ENCODE results near the gene CTNNA1.

CTNNA1 gene

GRCh38 chr5:138844125-138844461 is 90.9 kb downstream of the CTNNA1 start:
- H3K36me3 ChIP-seq (ENCODE audit: control insufficient read depth in 4 of 4, insufficient read depth in 4 of 4, low read length in 3 of 4): no peaks in the 10 kb centered on the region

GRCh38 chr5:138844812-138845513 is 91.7 kb downstream of the CTNNA1 start:
- CTCF ChIA-PET: interaction anchor here (0.8 to 1.0 kb wide), 2 partner anchors 19 to 83 kb away, joined by 3 read pairs; no protein-coding TSS in a partner anchor
- WGBS (ENCODE audit: insufficient coverage): 56% methylated on average over 5 of the region's 6 CpGs
- H3K4me1 ChIP-seq (ENCODE audit: control extremely low read depth in 1 of 4, control insufficient read depth in 4 of 4, insufficient read depth in 4 of 4, low read length in 3 of 4): peaks cover 0 to 4% (median 2%) of the 10 kb centered on the region in 4 experiments
- no peaks in the 10 kb centered on the region for H3K9me3 ChIP-seq (ENCODE audit: control extremely low read depth in 1 of 5, control insufficient read depth in 4 of 5, insufficient read depth in 2 of 5, low read depth in 1 of 5, low read length in 4 of 5)
- no peaks in the 10 kb centered on the region for H3K27me3 ChIP-seq (replicated peaks in 2 of 5; ENCODE audit: control insufficient read depth in 4 of 5, insufficient read depth in 5 of 5, low read length in 4 of 5)
- peak in 2 of 3 donors; percentile 16 to 54 for DNase-seq
- no peak overlapping the region for H3K27ac ChIP-seq (ENCODE audit: insufficient read depth in 1 of 2, low read depth in 1 of 2, low read length in 2 of 2, poor library complexity in 1 of 2, severe bottlenecking in 2 of 2)
- POLR2A ChIA-PET: no interaction called here
- no peaks in the 10 kb centered on the region for H3K36me3 ChIP-seq (ENCODE audit: control insufficient read depth in 4 of 4, insufficient read depth in 4 of 4, low read length in 3 of 4)
- no peak overlapping the region for H3K4me3 ChIP-seq (ENCODE audit: control insufficient read depth in 1 of 7, extremely low read depth in 1 of 7, insufficient read depth in 4 of 7, low read depth in 2 of 7, low read length in 6 of 7)

More at GRCh38 chr5:138844125-138844461, 90.9 kb downstream of the CTNNA1 start:
- Histone ChIP-seq H3K27ac (ENCODE audit: insufficient read depth in 1 of 2, low read depth in 1 of 2, low read length in 2 of 2, poor library complexity in 1 of 2, severe bottlenecking in 2 of 2) (no peak overlapping the region), H3K4me1 (ENCODE audit: control extremely low read depth in 1 of 4, control insufficient read depth in 4 of 4, insufficient read depth in 4 of 4, low read length in 3 of 4) (peaks cover 0 to 2% (median 0%) of the 10 kb centered on the region in 4 experiments), H3K4me3 (ENCODE audit: control insufficient read depth in 1 of 7, extremely low read depth in 1 of 7, insufficient read depth in 4 of 7, low read depth in 2 of 7, low read length in 6 of 7) (no peak overlapping the region), H3K27me3 (replicated peaks in 2 of 5; ENCODE audit: control insufficient read depth in 4 of 5, insufficient read depth in 5 of 5, low read length in 4 of 5) (no peaks in the 10 kb centered on the region), H3K9me3 (ENCODE audit: control extremely low read depth in 1 of 5, control insufficient read depth in 4 of 5, insufficient read depth in 2 of 5, low read depth in 1 of 5, low read length in 4 of 5) (no peaks in the 10 kb centered on the region)
- WGBS (ENCODE audit: insufficient coverage): 100% methylated on average over 4 of the region's 4 CpGs
- CTCF ChIA-PET: no interaction called here
- POLR2A ChIA-PET: no interaction called here
- DNase-seq: no peak

GRCh38 chr5:138849439-138849838 is 96.2 kb downstream of the CTNNA1 start:
- H3K9me3 ChIP-seq (ENCODE audit: control extremely low read depth in 1 of 5, control insufficient read depth in 4 of 5, insufficient read depth in 2 of 5, low read depth in 1 of 5, low read length in 4 of 5): no peaks in the 10 kb centered on the region
- no peaks in the 10 kb centered on the region for H3K27me3 ChIP-seq (replicated peaks in 2 of 5; ENCODE audit: control insufficient read depth in 4 of 5, insufficient read depth in 5 of 5, low read length in 4 of 5)
- no peak overlapping the region for H3K27ac ChIP-seq (ENCODE audit: insufficient read depth in 1 of 2, low read depth in 1 of 2, low read length in 2 of 2, poor library complexity in 1 of 2, severe bottlenecking in 2 of 2)
- H3K36me3 ChIP-seq (ENCODE audit: control insufficient read depth in 4 of 4, insufficient read depth in 4 of 4, low read length in 3 of 4): no peaks in the 10 kb centered on the region
- WGBS (ENCODE audit: insufficient coverage): 90% methylated on average over 2 of the region's 3 CpGs
- H3K4me3 ChIP-seq (ENCODE audit: control insufficient read depth in 1 of 7, extremely low read depth in 1 of 7, insufficient read depth in 4 of 7, low read depth in 2 of 7, low read length in 6 of 7): no peak overlapping the region
- POLR2A ChIA-PET: no interaction called here
- CTCF ChIA-PET: no interaction called here
- H3K4me1 ChIP-seq (ENCODE audit: control extremely low read depth in 1 of 4, control insufficient read depth in 4 of 4, insufficient read depth in 4 of 4, low read length in 3 of 4): peaks cover 0 to 4% (median 2%) of the 10 kb centered on the region in 4 experiments
- no peak for DNase-seq

- no peaks in the 10 kb centered on the region for H3K36me3 ChIP-seq (ENCODE audit: control insufficient read depth in 4 of 4, insufficient read depth in 4 of 4, low read length in 3 of 4)
- peaks cover 0 to 4% (median 2%) of the 10 kb centered on the region in 4 experiments for H3K4me1 ChIP-seq (ENCODE audit: control extremely low read depth in 1 of 4, control insufficient read depth in 4 of 4, insufficient read depth in 4 of 4, low read length in 3 of 4)
- ChIA-PET POLR2A (no interaction called here), CTCF (no interaction called here)
- no peaks in the 10 kb centered on the region for H3K9me3 ChIP-seq (ENCODE audit: control extremely low read depth in 1 of 5, control insufficient read depth in 4 of 5, insufficient read depth in 2 of 5, low read depth in 1 of 5, low read length in 4 of 5)
- no peak for DNase-seq
- no peak overlapping the region for H3K27ac ChIP-seq (ENCODE audit: insufficient read depth in 1 of 2, low read depth in 1 of 2, low read length in 2 of 2, poor library complexity in 1 of 2, severe bottlenecking in 2 of 2)
- H3K4me3 ChIP-seq (ENCODE audit: control insufficient read depth in 1 of 7, extremely low read depth in 1 of 7, insufficient read depth in 4 of 7, low read depth in 2 of 7, low read length in 6 of 7): no peak overlapping the region
- 100% methylated on average over 1 of the region's 1 CpG for WGBS (ENCODE audit: insufficient coverage)
- H3K27me3 ChIP-seq (replicated peaks in 2 of 5; ENCODE audit: control insufficient read depth in 4 of 5, insufficient read depth in 5 of 5, low read length in 4 of 5): no peaks in the 10 kb centered on the region
Measured at GRCh38 chr5:138849882-138850281, 96.7 kb downstream of the CTNNA1 start.

- H3K9me3 ChIP-seq (ENCODE audit: control extremely low read depth in 1 of 5, control insufficient read depth in 4 of 5, insufficient read depth in 2 of 5, low read depth in 1 of 5, low read length in 4 of 5): no peaks in the 10 kb centered on the region
- WGBS (ENCODE audit: insufficient coverage): 18% methylated on average over 1 of the region's 2 CpGs
- H3K27ac ChIP-seq (ENCODE audit: insufficient read depth in 1 of 2, low read depth in 1 of 2, low read length in 2 of 2, poor library complexity in 1 of 2, severe bottlenecking in 2 of 2): no peak overlapping the region
- peaks cover 0 to 4% (median under 1%) of the 10 kb centered on the region in 4 experiments for H3K4me1 ChIP-seq (ENCODE audit: control extremely low read depth in 1 of 4, control insufficient read depth in 4 of 4, insufficient read depth in 4 of 4, low read length in 3 of 4)
- no peak overlapping the region for H3K4me3 ChIP-seq (ENCODE audit: control insufficient read depth in 1 of 7, extremely low read depth in 1 of 7, insufficient read depth in 4 of 7, low read depth in 2 of 7, low read length in 6 of 7)
- ChIA-PET CTCF (no interaction called here), POLR2A (no interaction called here)
- peak; percentile 7 to 33 (median 9) for DNase-seq
- no peaks in the 10 kb centered on the region for H3K27me3 ChIP-seq (replicated peaks in 2 of 5; ENCODE audit: control insufficient read depth in 4 of 5, insufficient read depth in 5 of 5, low read length in 4 of 5)
- H3K36me3 ChIP-seq (ENCODE audit: control insufficient read depth in 4 of 4, insufficient read depth in 4 of 4, low read length in 3 of 4): no peaks in the 10 kb centered on the region
Measured at GRCh38 chr5:138850865-138851435, 97.7 kb downstream of the CTNNA1 start.

GRCh38 chr5:138853132-138853531 is 99.9 kb downstream of the CTNNA1 start:
- H3K4me1 ChIP-seq (ENCODE audit: control extremely low read depth in 1 of 4, control insufficient read depth in 4 of 4, insufficient read depth in 4 of 4, low read length in 3 of 4): peaks cover 0 to 4% (median under 1%) of the 10 kb centered on the region in 4 experiments
- ChIA-PET POLR2A (no interaction called here), CTCF (interaction anchor here (1.4 kb wide), 1 partner anchor 64 kb away, joined by 5 read pairs; no protein-coding TSS in a partner anchor)
- no peaks in the 10 kb centered on the region for H3K9me3 ChIP-seq (ENCODE audit: control extremely low read depth in 1 of 5, control insufficient read depth in 4 of 5, insufficient read depth in 2 of 5, low read depth in 1 of 5, low read length in 4 of 5)
- no peak overlapping the region for H3K27ac ChIP-seq (ENCODE audit: insufficient read depth in 1 of 2, low read depth in 1 of 2, low read length in 2 of 2, poor library complexity in 1 of 2, severe bottlenecking in 2 of 2)
- H3K4me3 ChIP-seq (ENCODE audit: control insufficient read depth in 1 of 7, extremely low read depth in 1 of 7, insufficient read depth in 4 of 7, low read depth in 2 of 7, low read length in 6 of 7): no peak overlapping the region
- no peak for DNase-seq
- WGBS (ENCODE audit: insufficient coverage): 100% methylated on average over 1 of the region's 9 CpGs
- no peaks in the 10 kb centered on the region for H3K36me3 ChIP-seq (ENCODE audit: control insufficient read depth in 4 of 4, insufficient read depth in 4 of 4, low read length in 3 of 4)
- no peaks in the 10 kb centered on the region for H3K27me3 ChIP-seq (replicated peaks in 2 of 5; ENCODE audit: control insufficient read depth in 4 of 5, insufficient read depth in 5 of 5, low read length in 4 of 5)

- CTCF ChIA-PET: interaction anchor here (1.0 to 1.3 kb wide), 2 partner anchors 43 to 273 kb away, joined by 4 read pairs; no protein-coding TSS in a partner anchor
- Histone ChIP-seq H3K36me3 (ENCODE audit: control insufficient read depth in 4 of 4, insufficient read depth in 4 of 4, low read length in 3 of 4) (peaks cover 3 to 15% (median 4%) of the 10 kb centered on the region in 4 experiments), H3K27me3 (replicated peaks in 2 of 5; ENCODE audit: control insufficient read depth in 4 of 5, insufficient read depth in 5 of 5, low read length in 4 of 5) (no peaks in the 10 kb centered on the region), H3K4me1 (ENCODE audit: control extremely low read depth in 1 of 4, control insufficient read depth in 4 of 4, insufficient read depth in 4 of 4, low read length in 3 of 4) (peaks cover 0 to 7% (median 6%) of the 10 kb centered on the region in 4 experiments), H3K9me3 (ENCODE audit: control extremely low read depth in 1 of 5, control insufficient read depth in 4 of 5, insufficient read depth in 2 of 5, low read depth in 1 of 5, low read length in 4 of 5) (peaks cover 3 to 16% (median 4%) of the 10 kb centered on the region in 5 experiments), H3K4me3 (ENCODE audit: control insufficient read depth in 1 of 7, extremely low read depth in 1 of 7, insufficient read depth in 4 of 7, low read depth in 2 of 7, low read length in 6 of 7) (no peak overlapping the region), H3K27ac (ENCODE audit: insufficient read depth in 1 of 2, low read depth in 1 of 2, low read length in 2 of 2, poor library complexity in 1 of 2, severe bottlenecking in 2 of 2) (no peak overlapping the region)
- POLR2A ChIA-PET: interaction anchor here (1.3 kb wide), 1 partner anchor 9 kb away, joined by 3 read pairs; no protein-coding TSS in a partner anchor
- no peak for DNase-seq
- WGBS (ENCODE audit: insufficient coverage): 100% methylated on average over 1 of the region's 1 CpG
Measured at GRCh38 chr5:138867011-138867410, 113.8 kb downstream of the CTNNA1 start.
